PFSK-1 (cell line): ENCODE measurements around the gene PRKAR1B.

ENCODE experiments used
- POLR2AphosphoS5 ChIP-seq: IDR thresholded peaks from 2 replicates; pipeline ENCODE4 v1.6.1; 2012; ENCODE audit warnings: low read depth, mild to moderate bottlenecking, control low read depth, low read length, moderate library complexity
- REST ChIP-seq, 2 experiments: IDR thresholded peaks; 2 replicates each; pipeline versions ENCODE4 v1.6.1 to v1.8.0; 2011 to 2012; ENCODE audit warnings: low read depth in 2 of 2, low read length in 2 of 2, control low read depth in 1 of 2, inconsistent platforms in 1 of 2, mild to moderate bottlenecking in 1 of 2, moderate library complexity in 1 of 2; ENCODE audit not compliant: insufficient read depth in 1 of 2
- SIN3A ChIP-seq: IDR thresholded peaks from 2 replicates; pipeline ENCODE4 v1.6.1; 2012; ENCODE audit warnings: mild to moderate bottlenecking, low read length, moderate library complexity, borderline replicate concordance; ENCODE audit not compliant: insufficient read depth
- TAF1 ChIP-seq: IDR thresholded peaks from 2 replicates; pipeline ENCODE4 v1.6.1; 2012; ENCODE audit warnings: low read length, control low read depth, borderline replicate concordance; ENCODE audit not compliant: insufficient read depth

DNA sequence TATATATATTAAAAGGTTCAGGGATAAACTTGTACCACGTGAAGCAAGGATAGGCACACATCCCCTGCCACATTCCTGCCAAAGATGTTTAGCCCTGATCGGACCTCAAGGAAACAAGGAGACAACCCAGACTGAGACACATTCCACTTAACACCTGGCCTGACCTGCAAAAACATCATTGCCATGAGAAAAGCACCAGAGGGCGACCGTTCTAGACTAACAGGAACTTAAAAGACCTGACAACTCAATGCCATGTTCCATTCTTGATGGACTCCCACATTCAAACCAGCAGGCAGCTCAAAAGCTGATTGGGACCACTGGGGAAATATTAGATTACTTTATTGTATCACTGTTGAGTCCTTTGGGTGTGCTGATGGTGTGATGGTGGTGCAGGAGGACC lies 199.4 kb downstream of the PRKAR1B start:
- TF ChIP-seq POLR2AphosphoS5 (no peak), TAF1 (no peak), REST (IDR thresholded peaks at IDR 0.05; ENCODE audit: insufficient read depth in 1 of 2, low read depth in 2 of 2, low read length in 2 of 2) (no peak), SIN3A (no peak)
